OCI-LY1 (cell line): ENCODE results near the gene MAP4.

Experiments used
- CTCF ChIP-seq: fragments of 200-600 bp; sonication (generic), shearing (Covaris generic); IDR thresholded peaks from 2 replicates; pipeline ENCODE4 v1.5.1; 2017; ENCODE audit warnings: mild to moderate bottlenecking, antibody characterized with exemption, low read length, moderate library complexity, mixed read lengths
- EZH2 ChIP-seq: fragments of 200-600 bp; sonication (generic), shearing (Covaris generic); IDR thresholded peaks from 2 replicates; pipeline ENCODE4 v1.8.0; 2017; ENCODE audit warnings: borderline replicate concordance, mixed run types, mild to moderate bottlenecking, antibody characterized with exemption, low read length, moderate library complexity, mixed read lengths

GRCh38 chr3:47848599-47849117 lies 167.6 kb downstream of the MAP4 start:
- TF ChIP-seq CTCF (no peak), EZH2 (no peak)
